DND-41 (cell line): ENCODE results near the gene GFI1.

Source experiments
- ATAC-seq: fragments of 200-7000 bp; cut with Tn5 transposase; 3 replicates; pipeline ENCODE4 v1.9.1; 2021; ENCODE audit warnings: low read depth; ENCODE audit not compliant: insufficient read depth
- DNase-seq: peaks from one replicate; pipeline ENCODE4 v3.0.0-alpha.2; 2020
- H2AFZ ChIP-seq: 2 replicates; pipeline ENCODE4 v1.6.0; 2012; ENCODE audit warnings: low read depth, low read length
- H3K27ac ChIP-seq: 2 replicates; pipeline ENCODE4 v1.5.1; 2012; ENCODE audit warnings: low read length, inconsistent platforms
- H3K27me3 ChIP-seq: fragments of 200-600 bp; sonication (generic); 2 replicates; pipeline ENCODE4 v1.6.0; 2012; ENCODE audit warnings: low read length, mild to moderate bottlenecking, inconsistent platforms; ENCODE audit not compliant: insufficient read depth, poor library complexity
- H3K36me3 ChIP-seq: 2 replicates; pipeline ENCODE4 v1.5.1; 2012; ENCODE audit warnings: low read length, inconsistent platforms; ENCODE audit not compliant: insufficient read depth
- H3K4me1 ChIP-seq: 2 replicates; pipeline ENCODE4 v1.5.1; 2012; ENCODE audit warnings: mild to moderate bottlenecking, low read length; ENCODE audit not compliant: insufficient read depth
- H3K4me2 ChIP-seq: 2 replicates; pipeline ENCODE4 v1.6.0; 2012; ENCODE audit warnings: mild to moderate bottlenecking, moderate library complexity, low read length, inconsistent platforms; ENCODE audit not compliant: insufficient read depth
- H3K4me3 ChIP-seq, 2 experiments: fragments of 200-600 bp in 1 of 2; shearing (Covaris generic) in 1 of 2; 2 replicates each; pipeline ENCODE4 v1.5.1; 2012 to 2016; ENCODE audit warnings: inconsistent platforms in 2 of 2, low read length in 2 of 2, mild to moderate bottlenecking in 2 of 2, low read depth in 1 of 2, moderate library complexity in 1 of 2
- H3K79me2 ChIP-seq: 2 replicates; pipeline ENCODE4 v1.6.0; 2012; ENCODE audit warnings: low read length, inconsistent platforms; ENCODE audit not compliant: insufficient read depth
- H3K9ac ChIP-seq: 2 replicates; pipeline ENCODE4 v1.6.0; 2012; ENCODE audit warnings: low read depth, mild to moderate bottlenecking, inconsistent platforms, low read length, moderate library complexity
- H3K9me3 ChIP-seq: 2 replicates; pipeline ENCODE4 v1.5.1; 2012; ENCODE audit warnings: low read length, moderate library complexity, mild to moderate bottlenecking, inconsistent platforms; ENCODE audit not compliant: insufficient read depth, severe bottlenecking
- H4K20me1 ChIP-seq: 2 replicates; pipeline ENCODE4 v1.6.0; 2012; ENCODE audit warnings: low read length; ENCODE audit not compliant: insufficient read depth
- EZH2 ChIP-seq: IDR thresholded peaks from 3 replicates; pipeline ENCODE4 v1.6.1; 2012; ENCODE audit warnings: borderline replicate concordance, low read depth, mild to moderate bottlenecking, moderate library complexity, low read length, inconsistent platforms; ENCODE audit not compliant: severe bottlenecking
- TF ChIP-seq, protein P1 (sequence below): IDR thresholded peaks from 2 replicates; pipeline ENCODE4 v1.5.1; 2012; ENCODE audit warnings: borderline replicate concordance, low read length, moderate library complexity, mild to moderate bottlenecking; ENCODE audit not compliant: poor library complexity, severe bottlenecking; ENCODE audit errors: extremely low read depth

Gene GFI1

DNA sequence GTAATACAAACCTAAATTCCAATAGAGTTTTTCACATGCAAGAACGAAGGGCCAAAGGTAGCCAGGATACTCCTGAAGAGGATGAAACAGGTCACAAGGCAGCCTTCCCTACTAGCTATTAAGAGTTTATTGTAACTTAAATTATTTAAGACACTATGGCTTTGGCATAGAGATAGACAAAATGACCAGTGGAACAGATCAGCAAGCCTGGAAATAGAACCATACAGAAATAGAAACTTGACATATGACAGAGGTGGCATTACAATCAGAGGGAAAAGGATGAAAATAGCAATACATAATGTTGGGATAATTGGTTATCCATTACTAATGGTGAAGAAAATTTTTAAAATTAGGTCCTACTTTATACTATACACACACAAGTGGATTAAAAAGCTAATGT is 16.5 kb downstream of the GFI1 start:
- Histone ChIP-seq H3K4me2 (no peak overlapping the region), H3K27ac (no peak overlapping the region), H2AFZ (no peak overlapping the region), H3K9ac (no peak overlapping the region), H4K20me1 (peaks cover 5% of the 10 kb centered on the region; the same call in 1 of the 2 replicates), H3K9me3 (no peaks in the 10 kb centered on the region), H3K36me3 (peaks cover 42% of the 10 kb centered on the region), H3K4me1 (peaks cover 56% of the 10 kb centered on the region), H3K27me3 (no peaks in the 10 kb centered on the region), H3K79me2 (peaks cover 20% of the 10 kb centered on the region), H3K4me3 (no peak overlapping the region)
- no peak for TF ChIP-seq EZH2
- TF ChIP-seq, protein P1, sequence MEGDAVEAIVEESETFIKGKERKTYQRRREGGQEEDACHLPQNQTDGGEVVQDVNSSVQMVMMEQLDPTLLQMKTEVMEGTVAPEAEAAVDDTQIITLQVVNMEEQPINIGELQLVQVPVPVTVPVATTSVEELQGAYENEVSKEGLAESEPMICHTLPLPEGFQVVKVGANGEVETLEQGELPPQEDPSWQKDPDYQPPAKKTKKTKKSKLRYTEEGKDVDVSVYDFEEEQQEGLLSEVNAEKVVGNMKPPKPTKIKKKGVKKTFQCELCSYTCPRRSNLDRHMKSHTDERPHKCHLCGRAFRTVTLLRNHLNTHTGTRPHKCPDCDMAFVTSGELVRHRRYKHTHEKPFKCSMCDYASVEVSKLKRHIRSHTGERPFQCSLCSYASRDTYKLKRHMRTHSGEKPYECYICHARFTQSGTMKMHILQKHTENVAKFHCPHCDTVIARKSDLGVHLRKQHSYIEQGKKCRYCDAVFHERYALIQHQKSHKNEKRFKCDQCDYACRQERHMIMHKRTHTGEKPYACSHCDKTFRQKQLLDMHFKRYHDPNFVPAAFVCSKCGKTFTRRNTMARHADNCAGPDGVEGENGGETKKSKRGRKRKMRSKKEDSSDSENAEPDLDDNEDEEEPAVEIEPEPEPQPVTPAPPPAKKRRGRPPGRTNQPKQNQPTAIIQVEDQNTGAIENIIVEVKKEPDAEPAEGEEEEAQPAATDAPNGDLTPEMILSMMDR: no peak
- DNase-seq: no peak
- ATAC-seq: no peak

DNA sequence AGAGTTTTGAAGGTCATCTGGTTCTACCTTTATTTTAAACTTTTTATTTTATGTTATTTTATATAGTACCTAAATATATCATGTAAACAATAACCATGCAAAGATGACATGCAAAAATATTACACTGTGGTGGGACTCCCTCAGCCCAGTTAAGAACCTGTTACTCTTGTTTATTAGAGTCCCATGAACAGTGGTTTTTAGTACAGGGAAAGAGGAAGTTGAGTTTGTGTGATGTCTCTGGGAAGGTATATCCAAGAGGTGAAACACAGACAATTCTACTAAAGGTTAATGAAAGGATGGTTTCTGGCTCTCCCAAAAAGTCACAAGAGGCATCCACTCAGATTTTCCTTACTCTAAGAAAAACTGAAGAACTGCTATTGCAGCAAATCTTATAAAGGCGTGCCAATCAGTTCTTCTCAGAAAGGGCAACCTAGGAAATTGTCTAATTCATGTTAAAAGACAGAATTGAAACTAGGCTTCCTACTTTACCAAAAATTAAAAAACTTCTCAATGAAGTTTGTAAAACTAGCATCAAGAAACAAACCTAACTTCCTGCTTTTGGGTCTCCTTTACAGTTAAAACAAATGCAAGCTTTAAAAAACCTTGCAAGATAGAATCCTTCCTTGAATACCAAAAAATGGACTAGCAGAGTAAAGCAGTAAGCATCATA is 19.9 kb downstream of the GFI1 start:
- H3K27me3 ChIP-seq: no peaks in the 10 kb centered on the region
- no peak overlapping the region for H3K9ac ChIP-seq
- TF ChIP-seq EZH2: no peak
- TF ChIP-seq, protein P1: no peak
- no peaks in the 10 kb centered on the region for H3K9me3 ChIP-seq
- H3K27ac ChIP-seq: peak overlapping the region; percentile 44
- H3K36me3 ChIP-seq: peaks cover 13% of the 10 kb centered on the region; the same call in 1 of the 2 replicates
- DNase-seq (no peak), ATAC-seq (peak; percentile 47; the same call in 2 of the 3 replicates)
- H3K4me1 ChIP-seq: peaks cover 68% of the 10 kb centered on the region
- no peak overlapping the region for H3K4me2 ChIP-seq
- H3K4me3 ChIP-seq: no peak overlapping the region
- no peaks in the 10 kb centered on the region for H4K20me1 ChIP-seq
- H2AFZ ChIP-seq: no peak overlapping the region
- H3K79me2 ChIP-seq: no peaks in the 10 kb centered on the region; the same call in 1 of the 2 replicates

DNA sequence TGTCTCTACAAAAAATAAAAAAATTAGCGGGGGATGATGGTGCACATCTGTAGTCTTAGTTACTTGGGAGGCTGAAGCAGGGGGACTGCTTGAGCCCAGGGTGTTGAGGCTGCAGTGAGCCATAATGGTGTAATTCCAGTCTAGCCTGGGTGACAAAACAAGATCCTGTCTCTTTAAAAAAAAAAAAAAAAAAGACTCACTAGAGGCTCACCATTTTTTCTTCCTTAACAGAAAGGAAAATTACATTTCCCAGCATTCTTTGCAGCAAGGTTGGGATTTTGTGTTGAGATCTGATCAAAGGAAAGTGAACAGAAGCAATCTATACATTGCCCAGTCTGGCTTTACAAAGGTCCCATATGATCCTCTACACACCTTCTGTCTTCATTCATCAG is 21.5 kb downstream of the GFI1 start:
- Histone ChIP-seq H3K9me3 (no peaks in the 10 kb centered on the region), H3K27ac (peak overlapping the region; percentile 47; the same call in 1 of the 2 replicates), H2AFZ (no peak overlapping the region), H3K4me1 (peaks cover 82% of the 10 kb centered on the region), H4K20me1 (no peaks in the 10 kb centered on the region), H3K27me3 (no peaks in the 10 kb centered on the region), H3K4me3 (no peak overlapping the region), H3K79me2 (no peaks in the 10 kb centered on the region; the same call in 1 of the 2 replicates), H3K36me3 (peaks cover 3% of the 10 kb centered on the region; the same call in 1 of the 2 replicates), H3K9ac (no peak overlapping the region), H3K4me2 (no peak overlapping the region)
- ATAC-seq (no peak), DNase-seq (no peak)
- TF ChIP-seq, protein P1: no peak
- TF ChIP-seq EZH2: no peak
